HG03457 (cell line): ENCODE data around the gene GSTM4.

Experiments used
- ATAC-seq: cut with Tn5 transposase; IDR thresholded peaks from one replicate; pipeline ENCODE4 v1.9.1; 2021; ENCODE audit warnings: moderate number of reproducible peaks; ENCODE audit not compliant: unreplicated experiment

The GSTM4 gene

GRCh38 chr1:109624201-109625010 is 31.5 kb upstream of the GSTM4 start:
- ATAC-seq = no peak

GRCh38 chr1:109625176-109625575 is 30.7 kb upstream of the GSTM4 start:
- no peak for ATAC-seq

GRCh38 chr1:109625601-109626560 is 30.0 kb upstream of the GSTM4 start:
- no peak for ATAC-seq

GRCh38 chr1:109626682-109627408 is 29.1 kb upstream of the GSTM4 start:
- no peak for ATAC-seq

- ATAC-seq = no peak
Measured at GRCh38 chr1:109627692-109628399, 28.1 kb upstream of the GSTM4 start.

- no peak for ATAC-seq
Measured at GRCh38 chr1:109628540-109629321, 27.2 kb upstream of the GSTM4 start.

GRCh38 chr1:109629372-109630030 is 26.4 kb upstream of the GSTM4 start:
- ATAC-seq = no peak

- ATAC-seq = no peak
Measured at GRCh38 chr1:109630081-109630897, 25.6 kb upstream of the GSTM4 start.

- no peak for ATAC-seq
Measured at GRCh38 chr1:109630898-109631512, 24.9 kb upstream of the GSTM4 start.

- no peak for ATAC-seq
Measured at GRCh38 chr1:109631513-109632505, 24.1 kb upstream of the GSTM4 start.

GRCh38 chr1:109632671-109633346 is 23.1 kb upstream of the GSTM4 start:
- ATAC-seq = no peak

GRCh38 chr1:109634292-109634691 is 21.6 kb upstream of the GSTM4 start:
- ATAC-seq = no peak

GRCh38 chr1:109634771-109635750 is 20.8 kb upstream of the GSTM4 start:
- no peak for ATAC-seq

- ATAC-seq = no peak
Measured at GRCh38 chr1:109635862-109636200, 20.1 kb upstream of the GSTM4 start.
